MCF 10A (cell line): ENCODE data around the gene ETNK2. TPM values are rescaled to one million over a fixed set of nuclear protein-coding genes. Genes with fewer than 3 reads are reported as not detected.

ENCODE experiments used
- BruUV-seq: library from RNA; stranded (reverse); fragments of 400-500 nt; replicated peaks from 2 replicates; lab custom pipeline; 2021; lab: Mats Ljungman, UMichigan
- CTCF ChIA-PET: fragments of 300-600 bp; sonication (Branson Sonifier 250); formaldehyde crosslinking; extraction: SDS; loops from one replicate; lab custom pipeline; 2021; ENCODE audit warnings: antibody characterized with exemption, inconsistent platforms; lab: Yijun Ruan, JAX
- POLR2A ChIA-PET: fragments of 300-600, 350-650 bp; sonication (Branson Sonifier 250); formaldehyde crosslinking; extraction: SDS; loops from one replicate; lab custom pipeline; 2020; ENCODE audit warnings: antibody characterized with exemption, inconsistent platforms; lab: Yijun Ruan, JAX
- DNase-seq: peaks from one replicate; pipeline ENCODE4 v3.0.0-alpha.2; 2018; ENCODE audit not compliant: unreplicated experiment
- H3K27ac Mint-ChIP-seq: one replicate; pipeline ENCODE4 v1.8.0; 2022; ENCODE audit warnings: mild to moderate bottlenecking, low read depth, mixed read lengths; ENCODE audit not compliant: unreplicated experiment
- H3K27me3 Mint-ChIP-seq: one replicate; pipeline ENCODE4 v1.8.0; 2022; ENCODE audit warnings: mixed read lengths; ENCODE audit not compliant: insufficient read depth, unreplicated experiment
- H3K36me3 Mint-ChIP-seq: one replicate; pipeline ENCODE4 v1.8.0; 2022; ENCODE audit warnings: mild to moderate bottlenecking, moderate library complexity, mixed read lengths; ENCODE audit not compliant: insufficient read depth, unreplicated experiment
- H3K4me1 Mint-ChIP-seq: one replicate; pipeline ENCODE4 v1.8.0; 2022; ENCODE audit warnings: mixed read lengths; ENCODE audit not compliant: insufficient read depth, unreplicated experiment
- H3K4me3 Mint-ChIP-seq: one replicate; pipeline ENCODE4 v1.8.0; 2022; ENCODE audit warnings: mild to moderate bottlenecking, moderate library complexity, mixed read lengths; ENCODE audit not compliant: unreplicated experiment
- H3K9me3 Mint-ChIP-seq: one replicate; pipeline ENCODE4 v1.8.0; 2022; ENCODE audit warnings: mixed read lengths; ENCODE audit not compliant: unreplicated experiment
- intact Hi-C: fragments of 100-400 bp; cut with micrococcal nuclease; formaldehyde crosslinking; loops from 2 replicates; pipeline ENCODE4 v1.14.1; 2022
- total RNA-seq: library from RNA; stranded (reverse); gene quantifications from 2 replicates; pipeline ENCODE4 v1.2.3, GENCODE V29; 2022
- TF ChIP-seq, protein P1 (sequence below): fragments of 200-600 bp; IDR thresholded peaks from one replicate; pipeline ENCODE4 v1.8.0; 2022; ENCODE audit warnings: antibody characterized with exemption, mild to moderate bottlenecking; ENCODE audit not compliant: unreplicated experiment

Gene ETNK2
- total RNA-seq, 1 experiment from 2014 or later, result 9.5 TPM

DNA sequence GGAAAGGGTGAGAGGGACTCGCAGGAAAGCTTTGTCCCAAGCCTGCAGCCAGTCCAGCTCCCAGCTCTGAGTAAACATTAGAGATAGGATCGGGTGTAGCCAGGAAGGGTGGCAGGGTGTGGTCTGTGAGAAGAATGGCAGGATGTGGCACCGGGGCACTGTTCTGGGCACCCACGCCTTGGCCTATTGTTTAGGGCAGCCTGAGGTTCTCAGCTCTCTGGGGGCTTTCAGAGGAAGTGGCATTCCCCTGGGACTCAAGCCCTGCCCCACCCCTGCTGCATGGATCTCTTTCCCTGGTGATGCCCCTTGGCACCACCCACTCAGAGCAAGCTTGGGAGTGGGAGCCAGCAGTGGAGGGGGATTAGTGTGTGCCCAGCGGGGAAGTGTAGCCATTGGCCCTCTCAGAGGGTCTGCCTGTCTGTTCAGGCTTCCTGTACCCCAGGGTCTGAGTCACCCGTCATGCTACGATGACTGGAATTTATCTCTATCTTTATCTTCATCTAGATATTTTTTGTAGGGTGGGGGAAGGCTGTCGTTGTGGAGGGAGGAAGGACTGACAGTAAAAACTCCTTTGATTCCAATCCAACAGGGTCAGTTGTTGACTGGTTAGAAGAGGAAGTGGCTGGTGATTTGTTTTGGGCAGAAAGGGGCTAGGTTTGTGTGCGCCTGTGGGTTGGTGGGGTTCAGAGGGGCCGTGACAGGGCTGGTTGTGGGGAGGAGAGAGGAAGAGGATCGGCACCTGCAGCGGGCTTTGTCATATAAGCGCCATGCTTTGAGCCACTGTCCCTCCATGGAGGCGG is 47.3 kb downstream of the ETNK2 start:
- Mint-ChIP-seq H3K27me3 (no peaks in the 10 kb centered on the region), H3K27ac (peak overlapping the region; percentile 52), H3K4me1 (peaks cover 27% of the 10 kb centered on the region), H3K36me3 (peaks cover 5% of the 10 kb centered on the region), H3K9me3 (no peaks in the 10 kb centered on the region), H3K4me3 (no peak overlapping the region)
- intact Hi-C loops, result no loop called here
- CTCF ChIA-PET, result interaction anchor here (0.6 to 1.1 kb wide), 3 partner anchors 8 to 239 kb away, joined by 3 to 5 read pairs (median 4); no protein-coding TSS in a partner anchor
- POLR2A ChIA-PET, result no interaction called here
- TF ChIP-seq, protein P1, sequence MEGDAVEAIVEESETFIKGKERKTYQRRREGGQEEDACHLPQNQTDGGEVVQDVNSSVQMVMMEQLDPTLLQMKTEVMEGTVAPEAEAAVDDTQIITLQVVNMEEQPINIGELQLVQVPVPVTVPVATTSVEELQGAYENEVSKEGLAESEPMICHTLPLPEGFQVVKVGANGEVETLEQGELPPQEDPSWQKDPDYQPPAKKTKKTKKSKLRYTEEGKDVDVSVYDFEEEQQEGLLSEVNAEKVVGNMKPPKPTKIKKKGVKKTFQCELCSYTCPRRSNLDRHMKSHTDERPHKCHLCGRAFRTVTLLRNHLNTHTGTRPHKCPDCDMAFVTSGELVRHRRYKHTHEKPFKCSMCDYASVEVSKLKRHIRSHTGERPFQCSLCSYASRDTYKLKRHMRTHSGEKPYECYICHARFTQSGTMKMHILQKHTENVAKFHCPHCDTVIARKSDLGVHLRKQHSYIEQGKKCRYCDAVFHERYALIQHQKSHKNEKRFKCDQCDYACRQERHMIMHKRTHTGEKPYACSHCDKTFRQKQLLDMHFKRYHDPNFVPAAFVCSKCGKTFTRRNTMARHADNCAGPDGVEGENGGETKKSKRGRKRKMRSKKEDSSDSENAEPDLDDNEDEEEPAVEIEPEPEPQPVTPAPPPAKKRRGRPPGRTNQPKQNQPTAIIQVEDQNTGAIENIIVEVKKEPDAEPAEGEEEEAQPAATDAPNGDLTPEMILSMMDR, result no peak
- no TSS peak for BruUV-seq
- DNase-seq, result peak; percentile 62

DNA sequence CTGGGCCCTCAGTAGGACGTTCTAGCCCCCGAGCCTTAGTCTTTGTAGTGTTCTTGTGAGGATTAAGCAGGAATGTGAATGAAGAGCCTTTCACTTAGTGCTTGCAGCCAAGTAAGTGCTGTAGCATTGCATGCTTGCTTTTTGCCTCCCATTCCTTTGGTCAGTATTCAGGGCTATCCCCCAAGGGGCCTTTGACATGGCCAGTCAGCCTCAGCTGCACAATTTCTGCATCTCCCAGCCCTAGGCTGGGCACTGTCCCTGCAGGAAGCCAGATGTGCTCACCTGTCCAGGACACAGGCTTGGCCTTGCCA is 48.5 kb downstream of the ETNK2 start:
- Mint-ChIP-seq H3K36me3 (peaks cover 5% of the 10 kb centered on the region), H3K27ac (peak overlapping the region; percentile 68), H3K4me3 (no peak overlapping the region), H3K4me1 (peaks cover 27% of the 10 kb centered on the region), H3K27me3 (no peaks in the 10 kb centered on the region), H3K9me3 (no peaks in the 10 kb centered on the region)
- no peak for DNase-seq
- CTCF ChIA-PET, result interaction anchor here (0.7 to 1.0 kb wide), 2 partner anchors 26 to 223 kb away, joined by 3 to 4 read pairs; no protein-coding TSS in a partner anchor
- POLR2A ChIA-PET, result interaction anchor here (0.7 kb wide), 1 partner anchor 205 kb away, joined by 3 read pairs; no protein-coding TSS in a partner anchor
- intact Hi-C loops, result no loop called here
- TF ChIP-seq, protein P1, result no peak
- no TSS peak for BruUV-seq

DNA sequence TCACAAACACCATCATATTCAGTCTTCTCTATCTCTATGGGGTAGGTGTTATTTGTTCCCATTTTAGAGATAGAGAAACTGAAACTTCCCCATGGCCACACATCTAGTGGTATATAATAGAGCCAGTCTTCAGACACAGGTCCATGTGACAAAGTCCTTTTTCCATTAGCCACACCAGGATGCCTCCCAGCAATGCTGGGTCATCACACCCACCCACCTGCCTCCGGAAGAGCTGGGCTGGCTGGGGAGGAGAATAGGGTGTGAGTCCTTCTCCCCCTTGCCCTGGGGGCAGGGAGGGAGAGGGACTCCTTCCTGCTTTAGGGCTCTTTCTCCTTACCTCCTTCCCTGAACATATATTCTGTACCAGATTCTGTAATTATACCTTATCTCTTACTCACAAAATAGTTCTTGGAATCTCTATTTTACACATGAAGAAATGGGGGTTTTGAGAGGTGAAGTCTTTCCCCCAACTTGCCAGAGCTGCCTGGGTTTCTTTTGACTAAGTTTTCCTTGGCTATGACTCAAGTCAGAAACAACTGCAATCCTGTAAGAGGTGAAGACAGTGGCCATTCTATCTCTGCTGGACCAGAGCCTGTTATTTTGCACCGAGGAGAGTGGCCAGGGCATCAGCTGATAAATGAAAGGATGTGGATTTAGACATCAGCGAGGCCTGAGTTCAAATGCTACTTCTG is 49.0 kb downstream of the ETNK2 start:
- ChIA-PET CTCF (interaction anchor here (0.7 to 1.0 kb wide), 2 partner anchors 27 to 222 kb away, joined by 3 to 4 read pairs; no protein-coding TSS in a partner anchor), POLR2A (interaction anchor here (0.7 kb wide), 1 partner anchor 206 kb away, joined by 3 read pairs; no protein-coding TSS in a partner anchor)
- TF ChIP-seq, protein P1, result no peak
- Mint-ChIP-seq H3K4me3 (no peak overlapping the region), H3K9me3 (no peaks in the 10 kb centered on the region), H3K4me1 (peaks cover 27% of the 10 kb centered on the region), H3K36me3 (peaks cover 5% of the 10 kb centered on the region), H3K27ac (peak overlapping the region; percentile 68), H3K27me3 (no peaks in the 10 kb centered on the region)
- no TSS peak for BruUV-seq
- intact Hi-C loops, result no loop called here
- DNase-seq, result peak; percentile 79
